Measurements from ENCODE around the gene SGPP2.

DNA sequence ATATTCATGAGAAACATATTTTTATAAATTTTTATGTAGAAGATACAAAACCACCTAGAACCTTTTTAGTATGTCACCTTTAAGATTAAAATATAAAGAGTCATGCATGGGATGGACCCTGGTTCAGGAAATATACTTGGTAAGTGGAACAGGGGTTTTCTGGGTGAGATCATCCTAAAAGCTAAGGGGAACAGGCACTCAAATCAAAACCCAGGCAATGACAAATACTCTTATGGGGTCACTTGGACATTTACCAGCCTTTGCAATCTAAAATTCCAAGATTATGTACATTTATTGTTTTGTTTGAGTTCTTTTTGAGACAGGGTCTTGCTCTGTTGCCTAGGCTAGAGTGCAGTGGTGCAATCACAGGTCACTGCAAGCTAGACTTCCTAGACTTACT is 65.8 kb downstream of the SGPP2 start:
- TF ChIP-seq, protein P1, sequence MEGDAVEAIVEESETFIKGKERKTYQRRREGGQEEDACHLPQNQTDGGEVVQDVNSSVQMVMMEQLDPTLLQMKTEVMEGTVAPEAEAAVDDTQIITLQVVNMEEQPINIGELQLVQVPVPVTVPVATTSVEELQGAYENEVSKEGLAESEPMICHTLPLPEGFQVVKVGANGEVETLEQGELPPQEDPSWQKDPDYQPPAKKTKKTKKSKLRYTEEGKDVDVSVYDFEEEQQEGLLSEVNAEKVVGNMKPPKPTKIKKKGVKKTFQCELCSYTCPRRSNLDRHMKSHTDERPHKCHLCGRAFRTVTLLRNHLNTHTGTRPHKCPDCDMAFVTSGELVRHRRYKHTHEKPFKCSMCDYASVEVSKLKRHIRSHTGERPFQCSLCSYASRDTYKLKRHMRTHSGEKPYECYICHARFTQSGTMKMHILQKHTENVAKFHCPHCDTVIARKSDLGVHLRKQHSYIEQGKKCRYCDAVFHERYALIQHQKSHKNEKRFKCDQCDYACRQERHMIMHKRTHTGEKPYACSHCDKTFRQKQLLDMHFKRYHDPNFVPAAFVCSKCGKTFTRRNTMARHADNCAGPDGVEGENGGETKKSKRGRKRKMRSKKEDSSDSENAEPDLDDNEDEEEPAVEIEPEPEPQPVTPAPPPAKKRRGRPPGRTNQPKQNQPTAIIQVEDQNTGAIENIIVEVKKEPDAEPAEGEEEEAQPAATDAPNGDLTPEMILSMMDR (IDR thresholded peaks at IDR 0.05): no peak
- no peak for TF ChIP-seq ZC3H11A (IDR thresholded peaks at IDR 0.05)
- no peak for TF ChIP-seq CHD2 (IDR thresholded peaks at IDR 0.05; ENCODE audit: low read length, partially characterized antibody)
- no peak for TF ChIP-seq ESRRA (IDR thresholded peaks at IDR 0.05; ENCODE audit: borderline replicate concordance, low read length)
- no peak for TF ChIP-seq EHF (CRISPR knock-in tag; IDR thresholded peaks at IDR 0.05)
- TF ChIP-seq, protein P2, sequence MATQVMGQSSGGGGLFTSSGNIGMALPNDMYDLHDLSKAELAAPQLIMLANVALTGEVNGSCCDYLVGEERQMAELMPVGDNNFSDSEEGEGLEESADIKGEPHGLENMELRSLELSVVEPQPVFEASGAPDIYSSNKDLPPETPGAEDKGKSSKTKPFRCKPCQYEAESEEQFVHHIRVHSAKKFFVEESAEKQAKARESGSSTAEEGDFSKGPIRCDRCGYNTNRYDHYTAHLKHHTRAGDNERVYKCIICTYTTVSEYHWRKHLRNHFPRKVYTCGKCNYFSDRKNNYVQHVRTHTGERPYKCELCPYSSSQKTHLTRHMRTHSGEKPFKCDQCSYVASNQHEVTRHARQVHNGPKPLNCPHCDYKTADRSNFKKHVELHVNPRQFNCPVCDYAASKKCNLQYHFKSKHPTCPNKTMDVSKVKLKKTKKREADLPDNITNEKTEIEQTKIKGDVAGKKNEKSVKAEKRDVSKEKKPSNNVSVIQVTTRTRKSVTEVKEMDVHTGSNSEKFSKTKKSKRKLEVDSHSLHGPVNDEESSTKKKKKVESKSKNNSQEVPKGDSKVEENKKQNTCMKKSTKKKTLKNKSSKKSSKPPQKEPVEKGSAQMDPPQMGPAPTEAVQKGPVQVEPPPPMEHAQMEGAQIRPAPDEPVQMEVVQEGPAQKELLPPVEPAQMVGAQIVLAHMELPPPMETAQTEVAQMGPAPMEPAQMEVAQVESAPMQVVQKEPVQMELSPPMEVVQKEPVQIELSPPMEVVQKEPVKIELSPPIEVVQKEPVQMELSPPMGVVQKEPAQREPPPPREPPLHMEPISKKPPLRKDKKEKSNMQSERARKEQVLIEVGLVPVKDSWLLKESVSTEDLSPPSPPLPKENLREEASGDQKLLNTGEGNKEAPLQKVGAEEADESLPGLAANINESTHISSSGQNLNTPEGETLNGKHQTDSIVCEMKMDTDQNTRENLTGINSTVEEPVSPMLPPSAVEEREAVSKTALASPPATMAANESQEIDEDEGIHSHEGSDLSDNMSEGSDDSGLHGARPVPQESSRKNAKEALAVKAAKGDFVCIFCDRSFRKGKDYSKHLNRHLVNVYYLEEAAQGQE (IDR thresholded peaks at IDR 0.05): no peak
- TF ChIP-seq, protein P3, sequence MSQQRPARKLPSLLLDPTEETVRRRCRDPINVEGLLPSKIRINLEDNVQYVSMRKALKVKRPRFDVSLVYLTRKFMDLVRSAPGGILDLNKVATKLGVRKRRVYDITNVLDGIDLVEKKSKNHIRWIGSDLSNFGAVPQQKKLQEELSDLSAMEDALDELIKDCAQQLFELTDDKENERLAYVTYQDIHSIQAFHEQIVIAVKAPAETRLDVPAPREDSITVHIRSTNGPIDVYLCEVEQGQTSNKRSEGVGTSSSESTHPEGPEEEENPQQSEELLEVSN (IDR thresholded peaks at IDR 0.05; ENCODE audit: borderline replicate concordance, low read depth): no peak
- no peak for TF ChIP-seq MAFK (IDR thresholded peaks at IDR 0.05; ENCODE audit: partially characterized antibody)
- no peak for TF ChIP-seq BHLHE40 (IDR thresholded peaks at IDR 0.05; ENCODE audit: low read depth, low read length)

All from A549 (cell line).